K562 (cell line): ENCODE data around the gene RPLP2. TPM values are rescaled to one million over a fixed set of nuclear protein-coding genes. Genes with fewer than 3 reads are reported as not detected.

Experiments
- ATAC-seq: fragments of 200-7000 bp; cut with Tn5 transposase; 3 replicates; pipeline ENCODE4 v1.9.1; 2020; ENCODE audit warnings: moderate library complexity
- BruUV-seq: library from RNA; stranded (reverse); fragments of 400-500 nt; replicated peaks from 2 replicates; lab custom pipeline; 2021; lab: Mats Ljungman, UMichigan
- CTCF ChIA-PET: fragments of 300-600 bp; formaldehyde crosslinking; extraction: SDS; loops from one replicate; lab custom pipeline; 2021; ENCODE audit warnings: low intra/inter-chr PET ratio; lab: Yijun Ruan, JAX
- POLR2A ChIA-PET: fragments of 300-600, 350-650 bp; sonication (Branson Sonifier 250); formaldehyde crosslinking; extraction: SDS; loops from one replicate; lab custom pipeline; 2021; ENCODE audit warnings: antibody characterized with exemption, inconsistent platforms; lab: Yijun Ruan, JAX
- DNase-seq, 4 experiments: peaks; one replicate each; pipeline versions ENCODE4 v3.0.0 to v3.0.0-alpha.2; 2011 to 2018; ENCODE audit warnings: low spot score in 3 of 4, mixed read lengths in 3 of 4; ENCODE audit errors: extremely low read depth in 1 of 4
- FAIRE-seq: peaks from 2 replicates; lab custom pipeline; 2011; peaks lifted over from hg19 to GRCh38; lab: Jason Lieb, UNC
- H2AFZ ChIP-seq: 2 replicates; pipeline ENCODE4 v1.6.0; 2011; ENCODE audit warnings: low read depth, low read length, control low read depth, inconsistent platforms
- H3K27ac ChIP-seq: fragments of 200-600 bp; 3 replicates; pipeline ENCODE4 v1.8.0; 2011; ENCODE audit warnings: low read depth, mild to moderate bottlenecking, control low read depth, inconsistent platforms, low read length, moderate library complexity, mixed read lengths; ENCODE audit errors: extremely low read depth
- H3K27me3 ChIP-seq, 2 experiments: fragments of 300-600 bp in 1 of 2; 2 replicates in 1 of 2; 3 replicates in 1 of 2; pipeline versions ENCODE4 v1.6.0 to v1.8.0; 2011; ENCODE audit warnings: inconsistent platforms in 2 of 2, low read length in 2 of 2, mild to moderate bottlenecking in 1 of 2, mixed read lengths in 1 of 2, moderate library complexity in 1 of 2; ENCODE audit not compliant: control insufficient read depth in 2 of 2, insufficient read depth in 2 of 2
- H3K36me3 ChIP-seq: fragments of 300-600 bp; 3 replicates; pipeline ENCODE4 v1.8.0; 2011; ENCODE audit warnings: mild to moderate bottlenecking, low read length, inconsistent platforms; ENCODE audit not compliant: control insufficient read depth, insufficient read depth
- H3K4me1 ChIP-seq, 2 experiments: fragments of 200-600 bp in 1 of 2; replicated peaks in 1 of 2; 2 replicates in 1 of 2; 3 replicates in 1 of 2; pipeline versions ENCODE4 v1.5.1 to v1.8.0; 2011; ENCODE audit warnings: inconsistent platforms in 2 of 2, low read length in 2 of 2, mild to moderate bottlenecking in 1 of 2, mixed read lengths in 1 of 2, moderate library complexity in 1 of 2; ENCODE audit not compliant: control insufficient read depth in 2 of 2, insufficient read depth in 2 of 2
- H3K4me2 ChIP-seq: 2 replicates; pipeline ENCODE4 v1.6.1; 2011; ENCODE audit warnings: low read length, control low read depth, inconsistent platforms, mixed read lengths; ENCODE audit not compliant: insufficient read depth
- H3K4me3 ChIP-seq: fragments of 200-600 bp; sonication (generic), shearing (Covaris generic); 2 replicates; pipeline ENCODE4 v1.5.1; 2016; ENCODE audit warnings: control low read depth, inconsistent platforms
- H3K79me2 ChIP-seq: fragments of 200-600 bp; 3 replicates; pipeline ENCODE4 v1.8.0; 2011; ENCODE audit warnings: low read length, inconsistent platforms; ENCODE audit not compliant: control insufficient read depth, insufficient read depth
- H3K9ac ChIP-seq, 2 experiments: 2 replicates each; pipeline versions ENCODE4 v1.6.0 to v1.6.1; 2011; ENCODE audit warnings: low read depth in 2 of 2, low read length in 2 of 2, control low read depth in 1 of 2, inconsistent platforms in 1 of 2, mild to moderate bottlenecking in 1 of 2, mixed read lengths in 1 of 2; ENCODE audit not compliant: insufficient read depth in 1 of 2
- H3K9me1 ChIP-seq: one replicate; pipeline ENCODE4 v1.6.0; 2011; ENCODE audit warnings: inconsistent platforms, mild to moderate bottlenecking, low read length, moderate library complexity; ENCODE audit not compliant: control insufficient read depth, insufficient read depth
- H3K9me3 ChIP-seq: replicated peaks from 2 replicates; pipeline ENCODE4 v1.5.1; 2011; ENCODE audit warnings: low read depth, low read length, inconsistent platforms; ENCODE audit not compliant: control insufficient read depth, insufficient read depth
- H4K20me1 ChIP-seq: replicated peaks from 2 replicates; pipeline ENCODE4 v1.6.1; 2011; ENCODE audit warnings: low read length, inconsistent platforms, mixed read lengths; ENCODE audit not compliant: control insufficient read depth, insufficient read depth
- ZNF23 ChIP-seq: fragments of 250-450 bp; sonication (Bioruptor Pico); IDR thresholded peaks from 2 replicates; pipeline ENCODE4 v1.4.0; 2020; ENCODE audit warnings: mild to moderate bottlenecking
- ZNF384 ChIP-seq: IDR thresholded peaks from 2 replicates; pipeline ENCODE4 v1.6.1; 2012; ENCODE audit warnings: low read depth, low read length, improper control_type of control experiment
- WGBS: fragments of 100-300 bp; shearing (Covaris generic); methylation state at CpG from one replicate; pipeline ENCODE4 v1.1.6; 2016; ENCODE audit warnings: low coverage, mixed read lengths; ENCODE audit not compliant: insufficient coverage; ENCODE audit errors: missing lambda C conversion rate; 5-methylcytosine and 5-hydroxymethylcytosine counted together
- in situ Hi-C: fragments of 300-500 bp; cut with MboI; formaldehyde crosslinking; loops from 4 replicates; pipeline ENCODE4 v1.15.0; 2018; ENCODE audit warnings: inconsistent platforms, mixed read lengths
- intact Hi-C: fragments of 100-400 bp; cut with micrococcal nuclease; formaldehyde crosslinking; loops from 2 replicates; pipeline ENCODE4 v1.14.2; 2022
- polyA plus RNA-seq, 8 experiments: library from polyadenylated mRNA; depleted of rRNA in 4 of 8; stranded (reverse) in 5 of 8; unstranded in 3 of 8; fragments of >200 nt; fragmentation: Nextera tagmentation in 2 of 8; fragmentation: Illumina TruSeq in 1 of 8; extraction: Ambion mirVana in 2 of 8; extraction: Trizol in 1 of 8; gene quantifications; 2 replicates each; pipeline versions ENCODE4 v1.2.1 to v1.2.3, GENCODE V29; 2011 to 2014; ENCODE audit warnings: inconsistent platforms in 1 of 8, missing spikeins in 1 of 8
- total RNA-seq, 7 experiments: library from RNA; depleted of rRNA in 6 of 7; stranded (reverse); fragments of >200 nt in 6 of 7; fragmentation: Illumina TruSeq in 2 of 7; extraction: Trizol in 2 of 7; gene quantifications; 2 replicates each; pipeline versions ENCODE4 v1.2.1 to v1.2.3, GENCODE V29; 2011 to 2021; ENCODE audit warnings: low replicate concordance in 1 of 7
- TF ChIP-seq, protein P1 (sequence below), 2 experiments: fragments of 200-800 bp in 1 of 2; sonication (Bioruptor generic) in 1 of 2; sonication (generic) in 1 of 2; formaldehyde crosslinking in 1 of 2; IDR thresholded peaks in 1 of 2; conservative IDR thresholded peaks in 1 of 2; 2 replicates each; pipeline versions ENCODE4 v1.5.0 to v1.6.1; 2016 to 2020; ENCODE audit warnings: missing compliant biosample characterization in 1 of 2, missing genetic modification characterization in 1 of 2, missing genetic modification reagents in 1 of 2

RPLP2 gene
- total and polyA plus RNA-seq, 9 of the 15 experiments (the other 6 are each of a cell fraction or from before 2014, with no cell fraction given) = 528 to 3,807 (median 1,633) TPM

DNA sequence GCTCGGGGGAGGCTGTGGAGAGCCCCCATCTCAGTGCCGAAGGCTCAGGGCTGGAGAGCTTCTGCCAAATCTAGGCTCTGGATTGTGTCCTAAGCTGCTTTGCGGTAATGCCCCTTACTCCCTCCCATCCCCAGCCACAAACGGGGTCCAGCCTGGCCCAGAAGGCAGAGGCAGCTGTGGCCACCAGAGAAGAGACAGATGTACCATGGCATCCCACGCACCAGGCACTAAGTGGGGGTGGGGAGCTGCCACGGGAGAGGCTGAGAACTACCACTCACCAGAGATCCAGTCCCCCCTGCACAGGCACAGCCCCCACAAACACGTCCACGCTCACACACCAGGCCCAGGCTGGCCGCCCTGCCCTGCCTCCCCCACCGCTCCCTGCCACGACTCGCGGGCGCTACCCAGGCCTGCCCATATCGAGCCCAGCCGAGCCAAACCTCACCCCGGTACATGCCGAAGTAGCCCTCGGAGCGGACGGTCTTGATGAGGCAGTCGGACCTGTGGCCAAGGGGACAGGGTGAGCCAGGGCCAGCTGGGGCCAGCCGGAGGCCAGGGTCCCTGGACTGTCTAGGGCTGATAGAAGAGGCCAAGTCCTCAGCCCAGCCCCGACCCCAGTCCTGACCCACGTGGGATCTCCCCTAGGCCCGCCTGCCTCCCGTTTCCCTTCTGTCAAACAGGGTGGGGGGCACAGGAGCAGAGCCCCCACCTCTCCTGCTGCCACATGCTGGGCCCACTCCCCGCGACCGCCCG lies 15.6 kb upstream of the RPLP2 start:
- peaks cover 26% of the 10 kb centered on the region for H3K79me2 ChIP-seq
- no peak overlapping the region for H3K4me3 ChIP-seq
- intact Hi-C loops = loop anchor here (10.0 kb wide), 1 partner anchor 229 kb away; the partner anchor contains the start of genes LMNTD2 and RASSF7
- H3K36me3 ChIP-seq = peaks cover 31% of the 10 kb centered on the region; the same call in 1 of the 3 replicates
- H3K9me1 ChIP-seq = peaks cover 3% of the 10 kb centered on the region
- 91% methylated on average over 22 of the region's 31 CpGs for WGBS
- in situ Hi-C loops = no loop called here
- POLR2A ChIA-PET = interaction anchor here (0.6 to 1.3 kb wide), 5 partner anchors 10 to 22 kb away, joined by 3 to 4 read pairs (median 3); partner anchors contain the start of genes PIDD1 and RPLP2
- no peak overlapping the region for H2AFZ ChIP-seq
- peaks cover 7 to 89% of the 10 kb centered on the region in 2 experiments for H3K4me1 ChIP-seq
- peak overlapping the region in 1 of 2 experiments; percentile 95; a peak in 2 of 4 replicates for H3K9ac ChIP-seq
- ATAC-seq (no peak), FAIRE-seq (no peak), DNase-seq (no peak)
- H3K27me3 ChIP-seq = no peaks in the 10 kb centered on the region
- no peak overlapping the region for H3K27ac ChIP-seq
- H3K9me3 ChIP-seq = no peaks in the 10 kb centered on the region
- CTCF ChIA-PET = no interaction called here
- no TSS peak for BruUV-seq
- H4K20me1 ChIP-seq = no peaks in the 10 kb centered on the region
- TF ChIP-seq ZNF23 (CRISPR knock-in tag) (no peak), ZNF384 (no peak)
- TF ChIP-seq, protein P1, sequence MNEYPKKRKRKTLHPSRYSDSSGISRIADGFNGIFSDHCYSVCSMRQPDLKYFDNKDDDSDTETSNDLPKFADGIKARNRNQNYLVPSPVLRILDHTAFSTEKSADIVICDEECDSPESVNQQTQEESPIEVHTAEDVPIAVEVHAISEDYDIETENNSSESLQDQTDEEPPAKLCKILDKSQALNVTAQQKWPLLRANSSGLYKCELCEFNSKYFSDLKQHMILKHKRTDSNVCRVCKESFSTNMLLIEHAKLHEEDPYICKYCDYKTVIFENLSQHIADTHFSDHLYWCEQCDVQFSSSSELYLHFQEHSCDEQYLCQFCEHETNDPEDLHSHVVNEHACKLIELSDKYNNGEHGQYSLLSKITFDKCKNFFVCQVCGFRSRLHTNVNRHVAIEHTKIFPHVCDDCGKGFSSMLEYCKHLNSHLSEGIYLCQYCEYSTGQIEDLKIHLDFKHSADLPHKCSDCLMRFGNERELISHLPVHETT (CRISPR knock-in tag; conservative IDR thresholded peaks at IDR 0.05 in 1 of 2, IDR thresholded peaks at IDR 0.05 in 1 of 2) = no peak
- no peak overlapping the region for H3K4me2 ChIP-seq
